COLO668 (cell line): ENCODE data around the gene ATP11A.
A peak's percentile ranks its signal among the peaks of the same experiment; 100 is the strongest.

Experiments used
- DNase-seq: peaks from one replicate; lab custom pipeline; 2025; ENCODE audit not compliant: unreplicated experiment; lab: John Stamatoyannopoulos, UW

Gene ATP11A

DNA sequence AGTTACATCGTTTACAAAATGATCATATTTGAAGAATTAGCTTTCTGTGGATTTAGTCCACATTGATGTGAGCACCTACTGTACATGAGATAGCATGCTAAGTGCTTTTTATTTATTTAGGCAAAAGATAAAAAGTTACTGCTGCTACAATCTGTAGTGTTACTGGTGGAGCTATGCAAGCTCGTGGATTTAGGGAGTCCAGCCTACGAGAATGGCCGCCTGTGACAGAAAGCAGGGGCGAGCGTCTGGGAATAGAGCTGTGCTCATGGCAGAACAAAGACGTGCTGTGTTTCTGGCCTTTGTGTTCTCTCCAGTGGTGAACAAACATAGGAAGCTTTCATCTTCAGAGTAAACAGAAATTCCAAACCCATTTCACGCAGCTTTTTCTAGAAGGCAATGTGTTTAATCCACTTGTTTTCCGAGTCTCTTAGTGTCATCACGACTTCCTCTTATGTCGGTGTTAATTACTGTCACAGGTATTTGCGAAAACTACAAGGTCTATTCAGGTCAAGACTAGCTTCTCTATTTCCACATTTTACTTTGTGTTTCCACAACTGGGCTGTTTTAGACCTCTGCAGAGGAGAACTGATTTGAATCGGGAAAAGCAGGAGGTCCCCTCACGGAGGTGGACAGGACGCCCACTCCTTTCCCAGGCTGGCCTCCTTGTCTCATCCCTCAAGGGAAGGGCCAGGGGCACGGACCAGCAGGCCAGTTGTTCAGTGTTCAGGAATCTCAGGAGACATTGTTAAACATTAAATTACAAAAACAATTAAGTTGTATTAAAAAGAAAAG lies 67.3 kb downstream of the ATP11A start:
- peak; percentile 70 for DNase-seq

DNA sequence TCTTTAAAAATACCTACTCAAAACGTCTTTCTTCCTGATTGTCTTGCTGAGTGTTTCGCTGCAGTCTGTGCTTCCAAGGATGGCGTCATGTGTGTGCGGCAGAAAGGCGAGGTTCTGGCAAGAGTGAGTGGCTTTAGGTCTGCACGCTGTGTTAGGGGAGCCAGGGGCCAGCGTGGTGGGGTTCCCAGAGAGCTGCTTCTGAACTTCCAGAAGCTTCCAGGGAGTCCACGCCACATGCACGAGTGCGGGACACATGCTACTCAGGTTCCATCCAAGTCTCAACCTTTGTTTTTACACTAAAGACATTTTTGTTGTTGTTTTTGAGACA lies 67.9 kb downstream of the ATP11A start:
- no peak for DNase-seq

DNA sequence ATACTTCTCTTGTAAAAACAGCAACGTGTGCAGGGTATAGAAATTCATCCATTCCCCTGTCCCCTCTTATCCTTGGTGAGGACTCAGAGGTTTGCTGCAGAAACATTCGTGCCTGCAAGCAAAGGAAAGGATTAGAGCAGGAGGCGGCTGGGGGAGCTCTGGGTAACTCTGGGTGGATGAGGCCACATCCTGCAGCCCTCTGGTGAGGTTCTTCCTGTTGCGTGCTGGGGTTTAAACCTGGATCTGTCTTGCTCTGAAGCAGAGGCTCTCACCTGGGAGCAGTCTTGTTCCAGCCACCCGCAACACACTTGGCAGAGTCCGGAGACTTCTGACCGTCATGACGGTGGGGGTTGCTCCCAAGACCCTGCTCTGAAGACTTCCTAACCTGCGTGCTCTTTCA lies 69.2 kb downstream of the ATP11A start:
- DNase-seq = no peak

DNA sequence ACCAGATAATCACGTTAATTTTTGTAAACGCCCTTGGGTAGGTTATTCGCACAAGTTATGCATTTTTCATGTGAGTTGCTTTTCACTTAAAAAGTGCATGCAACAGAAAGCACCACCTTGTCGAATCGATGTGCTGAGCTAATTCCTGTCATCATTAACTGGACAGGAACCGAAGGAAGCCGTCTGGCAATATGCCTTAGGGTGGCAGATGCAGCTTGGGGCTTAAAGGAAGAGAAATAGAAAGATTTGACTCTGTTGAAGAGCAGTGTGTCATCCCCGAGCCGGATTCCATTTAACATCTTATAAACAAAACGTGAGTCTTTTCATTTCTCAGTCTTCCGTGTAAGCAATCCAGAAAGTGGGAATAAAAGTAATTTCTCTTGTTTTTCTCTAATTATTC lies 70.0 kb downstream of the ATP11A start:
- DNase-seq = no peak

DNA sequence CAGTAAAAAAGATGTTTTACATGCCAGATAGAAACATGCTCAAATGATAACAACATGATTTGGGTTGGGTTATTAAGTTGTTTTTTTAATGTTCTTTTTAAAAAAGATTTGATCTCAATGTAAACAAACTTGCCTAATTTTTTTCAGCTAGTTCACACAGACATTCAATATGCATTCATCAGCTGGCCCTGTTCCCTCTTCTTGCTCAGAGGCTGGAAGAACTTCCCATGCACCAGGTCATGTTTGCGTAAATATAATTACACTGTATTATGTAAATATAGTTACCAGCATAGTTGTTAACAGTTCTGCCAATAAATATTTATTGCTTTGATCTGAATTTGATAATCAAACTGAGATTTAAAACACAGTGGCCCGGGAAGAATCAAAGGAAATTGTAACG lies 70.6 kb downstream of the ATP11A start:
- DNase-seq = no peak

DNA sequence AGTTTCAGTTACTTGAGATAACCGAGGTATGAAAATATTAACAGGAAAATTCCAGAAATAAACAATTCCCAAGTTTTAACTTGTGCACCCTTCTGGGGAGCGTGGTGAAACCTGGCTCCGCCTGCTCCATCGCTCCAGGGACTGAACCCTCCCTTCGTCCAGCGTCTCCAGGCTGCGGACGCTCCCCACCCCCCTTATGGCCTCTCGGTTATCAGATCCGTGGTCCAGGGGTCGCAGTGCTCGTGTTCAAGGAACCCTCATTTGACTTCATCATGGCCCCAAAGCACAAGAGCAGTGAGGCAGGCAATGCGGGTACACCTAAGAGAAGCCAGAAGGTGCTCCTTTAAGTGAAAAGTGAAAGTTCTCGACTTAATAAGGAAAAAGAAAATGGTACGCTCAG lies 71.1 kb downstream of the ATP11A start:
- DNase-seq = no peak

DNA sequence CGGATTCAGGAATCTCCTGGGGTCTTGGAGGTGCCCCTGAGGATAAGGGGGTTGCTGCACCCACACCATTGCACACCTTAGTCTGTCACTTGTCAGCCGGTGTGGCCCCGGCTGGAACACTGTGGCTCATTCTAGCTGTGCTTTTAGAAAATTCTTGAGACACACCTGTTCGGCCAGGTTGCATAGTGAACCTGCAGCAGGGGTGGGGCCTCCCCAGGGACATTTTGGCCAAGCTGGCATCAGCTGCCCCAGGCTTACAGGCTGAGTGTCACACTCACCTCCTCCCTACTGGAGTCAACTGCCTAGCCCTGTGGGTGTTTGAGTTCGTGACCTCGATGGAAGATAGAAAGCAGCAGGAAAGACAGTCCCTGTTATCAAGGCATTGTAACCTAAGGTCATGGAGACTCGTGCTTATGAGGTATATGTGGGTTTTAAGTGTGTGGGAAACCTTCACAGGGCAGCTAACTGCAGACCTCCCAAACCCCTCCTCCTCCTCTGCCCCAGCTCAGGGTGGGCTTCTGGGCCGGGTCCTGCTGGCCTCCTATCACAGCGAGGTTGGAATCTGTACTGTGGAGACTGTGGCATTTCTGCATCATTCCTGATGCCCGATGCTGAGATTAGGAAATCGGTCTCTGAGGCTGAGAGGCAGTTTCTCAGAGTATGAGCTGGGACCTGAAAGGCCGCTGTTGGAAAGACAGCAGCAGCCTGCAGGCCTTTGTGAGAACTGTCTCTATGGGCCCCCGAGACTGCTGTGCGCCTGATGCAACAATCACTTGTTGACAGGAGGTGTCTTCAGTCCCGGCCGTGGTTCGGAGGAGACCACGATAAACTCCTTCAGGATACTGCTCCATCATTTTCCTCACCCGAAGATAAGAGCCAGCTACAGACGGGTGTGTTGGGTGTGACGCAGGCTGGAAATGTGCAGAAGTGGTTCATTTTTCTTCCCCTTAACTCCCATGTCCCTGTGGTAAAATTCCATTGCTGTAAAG lies 72.2 kb downstream of the ATP11A start:
- DNase-seq = no peak

DNA sequence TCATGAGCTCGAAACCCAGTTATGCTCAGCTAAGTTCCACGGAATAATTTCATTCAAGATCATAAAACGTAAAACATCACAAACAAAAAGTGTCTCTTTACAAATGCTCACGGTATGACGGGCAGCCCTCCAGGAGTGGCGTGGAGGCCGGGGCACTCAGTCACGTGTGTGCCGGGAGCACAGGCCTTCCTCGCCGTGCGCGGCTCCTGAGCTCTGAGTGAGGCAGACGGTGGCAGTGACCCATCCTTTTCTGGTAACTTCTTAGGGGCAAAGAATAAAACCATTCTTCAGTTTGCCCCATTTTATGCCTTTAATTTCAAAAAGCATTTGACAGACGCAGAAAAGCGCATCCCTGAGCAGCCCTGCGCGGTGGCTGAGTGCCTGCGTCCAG lies 72.8 kb downstream of the ATP11A start:
- DNase-seq = no peak

DNA sequence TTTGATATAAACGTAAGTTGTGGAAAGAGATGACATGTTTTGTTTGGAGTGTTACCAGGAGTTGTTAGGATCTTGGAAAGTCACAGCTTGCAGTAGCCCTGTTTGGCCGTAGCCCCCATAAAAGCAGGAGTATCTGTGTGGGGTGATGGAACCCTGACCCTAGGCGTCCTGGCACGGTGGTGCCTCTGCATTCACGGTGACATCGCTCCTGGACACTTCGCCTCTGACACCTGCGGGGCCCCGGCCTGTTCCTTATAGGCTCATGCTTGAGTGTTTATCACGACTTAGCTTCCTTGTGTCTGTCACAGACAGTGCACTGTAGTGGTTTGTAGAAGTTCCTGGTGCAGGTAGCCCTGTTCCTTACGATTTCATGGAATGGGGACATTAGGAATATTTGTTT lies 74.2 kb downstream of the ATP11A start:
- no peak for DNase-seq

DNA sequence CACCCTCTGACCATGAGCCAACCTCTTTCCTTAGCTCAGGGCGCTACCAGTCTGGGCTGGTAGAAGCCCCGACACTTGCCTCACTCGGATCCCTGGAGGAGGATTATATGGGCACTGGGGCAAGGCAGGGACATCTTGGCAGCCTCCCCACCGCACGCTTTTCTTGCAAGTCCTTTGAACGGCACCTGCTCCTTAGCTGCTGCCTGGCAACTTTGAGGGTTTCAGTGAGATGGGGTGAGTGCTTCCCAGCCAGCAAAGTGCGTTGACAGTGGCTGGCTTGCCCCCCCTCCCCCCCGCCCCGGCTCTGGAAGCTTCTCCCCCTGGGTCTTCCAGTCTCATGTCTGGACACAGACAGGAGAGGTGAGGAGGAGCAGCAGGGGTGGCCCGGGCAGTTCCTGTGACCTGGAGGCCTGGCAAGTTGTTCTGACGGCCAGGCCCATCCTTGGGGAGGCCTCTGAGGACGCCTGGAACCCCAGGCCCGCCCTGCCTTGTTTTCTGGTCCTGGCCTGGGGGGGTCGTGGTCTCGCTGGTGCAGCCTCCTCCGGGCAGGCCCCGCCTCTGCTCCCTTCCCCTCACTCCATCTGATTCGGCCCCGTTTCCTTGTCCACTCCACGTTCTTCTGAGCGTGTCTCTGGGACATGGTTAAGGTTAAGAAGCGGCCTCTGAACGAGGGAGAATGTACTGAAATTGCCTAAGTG lies 75.2 kb downstream of the ATP11A start:
- DNase-seq = no peak

DNA sequence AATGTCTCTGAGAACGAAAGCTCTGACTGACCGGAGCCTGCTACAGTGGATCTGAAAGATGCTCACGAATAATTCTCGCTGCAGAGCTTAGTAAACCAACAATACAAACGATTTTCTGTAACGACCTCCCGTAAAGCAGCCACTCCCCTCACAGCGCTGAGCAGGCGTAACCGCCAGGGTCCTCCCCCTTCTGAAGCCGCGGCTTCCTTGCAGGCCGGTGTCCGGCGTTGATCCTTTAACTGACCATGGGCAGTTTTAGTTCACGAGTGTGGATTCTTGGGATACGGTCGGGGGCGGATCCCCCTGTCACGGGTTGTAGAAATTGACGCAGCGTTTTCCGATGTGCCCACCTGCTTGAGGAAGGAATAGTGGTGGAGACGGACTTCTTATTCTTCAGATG lies 75.9 kb downstream of the ATP11A start:
- no peak for DNase-seq

DNA sequence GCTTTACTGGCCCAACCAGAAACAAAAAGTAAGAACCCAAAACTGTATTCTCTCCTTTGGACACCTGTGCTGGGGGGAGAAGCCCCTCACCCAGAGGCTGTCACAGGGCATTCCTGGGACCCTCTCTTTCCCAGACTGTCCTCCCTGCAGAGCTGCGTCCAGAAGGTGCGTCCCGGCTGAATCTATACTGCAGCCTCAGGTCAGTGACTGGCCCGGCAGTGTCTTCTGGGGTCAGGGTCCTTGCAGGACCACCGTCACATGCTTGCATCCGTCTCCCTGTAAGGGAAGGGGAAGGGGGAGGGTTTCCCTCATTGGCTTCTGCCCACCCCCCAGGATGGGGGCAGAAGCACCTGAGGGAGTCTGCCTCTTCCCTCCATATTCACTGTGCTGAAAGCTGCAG lies 76.5 kb downstream of the ATP11A start:
- no peak for DNase-seq

DNA sequence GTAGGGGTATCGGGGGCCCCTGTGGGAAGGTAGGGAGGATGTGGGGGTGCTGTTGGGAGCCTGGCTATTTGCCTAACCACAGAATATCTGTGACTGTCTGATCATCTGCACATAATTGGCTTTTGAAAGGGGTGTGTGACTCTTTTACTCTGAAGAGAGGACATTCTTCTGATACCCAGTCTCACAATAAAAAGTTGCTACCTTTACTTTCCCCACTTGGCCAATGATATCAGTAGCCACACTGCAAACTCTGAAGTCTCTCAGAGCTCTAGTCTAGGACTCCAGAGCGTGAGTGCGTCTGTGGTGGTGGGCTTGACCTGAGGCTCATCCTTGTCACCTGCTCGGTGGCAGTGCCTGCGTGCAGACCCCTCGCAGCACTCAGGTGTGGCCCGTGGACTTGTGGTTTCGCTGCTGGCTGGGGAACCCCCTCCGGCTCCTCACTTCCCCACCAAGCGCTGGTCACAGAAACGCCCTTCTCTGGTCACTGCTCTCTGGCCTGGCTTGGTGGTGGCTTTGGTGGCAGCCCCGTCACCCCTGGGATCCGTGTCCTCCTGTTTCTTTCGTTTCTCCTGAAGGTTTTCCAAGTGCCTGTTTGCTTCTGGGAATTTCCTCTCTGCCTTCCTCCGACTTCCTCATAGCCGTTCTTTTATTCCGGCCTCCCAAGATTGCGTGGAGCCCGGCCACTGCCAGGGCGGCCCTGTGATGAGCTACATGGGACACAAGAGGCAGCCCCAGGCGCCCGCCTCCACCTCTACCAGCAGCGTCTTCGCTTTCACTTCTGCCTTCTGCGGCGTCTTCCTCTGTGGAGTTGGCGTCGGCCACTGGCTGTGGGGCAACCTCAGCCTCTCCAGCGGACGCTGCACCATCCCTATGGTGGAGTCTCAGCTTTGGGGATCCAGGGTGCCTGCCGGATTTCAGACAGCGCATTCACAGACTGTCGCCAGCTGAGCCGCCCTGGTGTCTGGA lies 78.0 kb downstream of the ATP11A start:
- no peak for DNase-seq

DNA sequence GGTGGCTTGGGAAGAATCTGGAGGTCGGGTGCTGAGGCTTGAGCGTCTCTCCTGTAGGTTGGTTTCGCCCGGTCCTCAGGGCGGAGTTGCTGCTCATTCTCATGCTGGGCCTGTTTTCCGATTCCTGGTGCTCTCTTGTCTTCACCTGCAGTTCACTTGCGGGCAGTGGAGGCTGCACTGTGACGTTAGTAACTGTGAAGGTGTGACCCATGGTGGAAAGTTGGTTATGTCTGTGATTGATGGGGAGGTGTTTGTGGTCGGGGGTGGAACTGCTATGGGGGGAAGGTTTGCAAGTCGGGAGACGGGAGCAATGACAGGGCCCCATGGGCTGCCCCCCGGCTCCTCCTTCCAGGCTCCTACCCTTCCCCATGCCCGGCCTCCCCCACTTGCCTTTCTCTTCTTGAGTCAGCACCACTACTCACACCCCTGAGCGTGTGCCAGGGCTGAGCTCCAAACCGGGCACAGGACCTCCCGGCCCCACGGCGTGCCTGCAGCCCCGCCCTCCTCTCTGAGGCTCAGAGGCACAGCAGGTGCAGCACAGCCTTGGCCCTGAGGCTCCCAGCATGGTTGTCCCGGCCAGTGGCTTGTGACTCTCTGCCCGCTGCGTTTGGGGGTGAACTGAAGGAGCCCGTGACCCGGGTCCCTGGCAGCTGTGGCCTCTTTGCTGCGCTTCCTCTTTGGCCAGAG lies 79.1 kb downstream of the ATP11A start:
- DNase-seq = no peak

DNA sequence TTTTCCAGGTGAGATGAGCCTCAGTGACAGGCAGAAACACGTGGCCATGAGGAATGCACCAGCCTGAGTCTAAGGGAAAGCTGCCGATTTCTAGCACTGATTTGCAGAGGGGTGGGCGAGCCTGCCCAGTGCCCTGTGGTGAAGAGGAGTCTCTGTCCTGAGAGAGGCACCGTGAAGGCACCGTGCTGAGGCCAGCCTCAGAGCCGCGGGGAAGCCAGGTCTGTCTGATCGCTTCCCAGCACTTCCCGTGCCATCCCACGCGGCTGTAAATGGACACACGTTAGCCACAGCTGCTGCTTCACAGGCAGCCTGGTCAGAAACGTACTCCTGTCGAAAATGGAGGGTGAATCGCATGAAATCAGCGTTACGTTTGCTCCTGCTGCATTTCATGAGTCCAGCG lies 79.8 kb downstream of the ATP11A start:
- no peak for DNase-seq

DNA sequence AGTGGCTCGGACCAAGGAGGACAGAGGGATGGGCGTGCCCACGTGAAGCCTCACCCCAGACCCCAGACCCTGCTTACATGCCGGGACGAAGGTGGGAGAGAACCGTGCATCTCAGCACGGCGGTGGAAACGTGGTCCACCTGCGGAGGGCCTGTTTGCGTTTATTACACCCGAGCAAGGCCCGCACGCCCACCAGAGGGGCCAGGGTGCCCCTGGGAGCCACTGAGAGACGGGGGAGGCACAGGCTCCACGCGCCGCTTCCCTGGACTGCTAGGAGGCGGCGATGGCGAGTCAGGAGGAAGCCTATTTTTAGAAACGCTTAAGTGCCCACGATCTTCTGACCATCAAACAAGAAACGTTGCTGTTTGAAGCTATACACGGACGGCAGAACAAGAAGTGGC lies 80.7 kb downstream of the ATP11A start:
- peak; percentile 42 for DNase-seq

DNA sequence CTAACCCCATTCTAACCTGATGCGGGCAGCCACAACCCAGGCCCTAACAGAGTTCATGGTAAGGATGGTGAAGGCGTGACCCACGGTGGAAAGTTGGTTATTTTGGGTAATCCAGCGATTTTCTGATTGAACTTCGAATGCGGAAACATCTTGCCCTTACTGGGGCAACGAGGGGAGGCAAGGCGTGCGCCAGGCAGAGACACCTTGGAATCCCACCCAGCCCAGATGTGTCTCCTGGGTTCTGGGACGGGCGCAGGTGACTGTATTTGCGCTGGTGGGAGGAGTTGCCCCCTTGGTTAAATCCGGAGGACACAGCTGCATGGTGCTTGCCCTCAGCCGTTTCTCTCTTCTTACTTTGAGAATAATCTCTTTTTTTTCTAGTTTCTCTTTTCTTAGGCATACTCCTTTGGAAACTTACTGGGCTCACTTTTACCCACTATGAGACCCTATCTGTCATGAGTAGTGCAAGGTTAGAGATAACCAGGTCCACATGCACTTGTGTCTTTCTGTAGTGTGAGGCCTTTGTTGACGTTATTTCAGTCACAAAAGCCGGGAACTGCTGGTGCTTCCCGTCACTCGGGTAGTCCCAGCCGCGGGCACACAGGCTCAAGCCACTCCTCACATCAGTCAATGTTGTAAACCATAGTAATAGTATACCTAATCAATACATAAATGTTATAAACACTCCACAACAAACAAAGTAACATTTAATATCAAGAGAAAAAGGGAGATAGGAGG lies 81.5 kb downstream of the ATP11A start:
- peak; percentile 45 for DNase-seq

DNA sequence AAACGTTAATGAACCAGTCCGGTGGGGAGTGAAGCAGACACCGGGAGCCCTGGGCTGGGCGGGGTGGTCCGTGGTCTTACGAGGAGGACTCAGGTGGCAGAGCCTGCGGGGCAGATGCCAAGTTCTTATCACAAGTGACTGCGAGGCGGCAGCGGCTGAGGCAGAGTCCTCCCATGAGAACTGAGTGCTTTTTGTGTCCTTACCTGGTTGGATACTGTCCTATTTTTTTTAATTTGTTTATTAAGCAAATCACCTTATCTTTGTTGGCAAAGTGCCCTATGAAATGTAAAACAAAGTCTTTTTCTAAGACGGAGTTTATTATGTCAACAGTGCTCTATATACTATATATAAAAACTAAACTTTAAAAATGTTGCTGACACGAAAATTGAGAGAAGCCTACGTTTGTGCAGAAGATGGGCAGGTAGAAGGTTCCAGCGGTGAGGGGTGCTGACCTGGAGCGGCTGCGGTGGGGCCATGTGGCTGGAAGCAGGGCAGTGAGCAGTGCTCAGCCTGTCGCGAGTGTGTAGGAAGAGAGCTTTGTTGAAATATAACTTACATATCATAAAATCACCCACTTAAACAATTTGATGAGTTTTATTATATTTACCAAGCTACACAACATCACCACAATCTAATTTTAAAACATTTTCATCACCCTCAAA lies 82.2 kb downstream of the ATP11A start:
- DNase-seq = no peak

DNA sequence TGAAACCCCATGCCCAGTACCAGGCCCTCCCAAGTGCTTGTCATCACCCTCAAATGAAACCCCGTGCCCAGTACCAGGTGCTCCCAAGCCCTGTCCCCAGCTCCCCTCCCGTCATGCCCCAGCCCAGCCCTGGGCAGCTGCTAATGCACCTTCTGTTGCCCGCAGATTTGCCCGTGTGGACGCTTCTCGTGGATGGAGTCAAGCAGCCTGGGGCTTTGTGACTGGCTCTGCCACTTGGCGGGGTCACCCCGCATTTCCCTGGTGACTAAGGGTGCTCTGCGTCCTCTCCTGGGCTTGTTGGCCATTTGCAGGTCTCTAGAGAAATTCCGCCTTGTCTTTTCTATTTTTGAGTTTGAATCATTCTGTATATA lies 82.7 kb downstream of the ATP11A start:
- no peak for DNase-seq
